TTC549 (cell line): ENCODE data around the gene MARCHF10.
"Not testable (repeated sequence)": the region's sequence is repeated elsewhere in the genome, so short reads cannot be mapped to it uniquely, and the experiment has no call there.

Experiments used
- FAIRE-seq: peaks from 2 replicates; lab custom pipeline; 2012; peaks lifted over from hg19 to GRCh38; lab: Jason Lieb, UNC

MARCHF10 gene

GRCh38 chr17:62696726-62697490, 111.2 kb downstream of the MARCHF10 start:
- no peak for FAIRE-seq

- FAIRE-seq: no peak
Measured at GRCh38 chr17:62696256-62696655, 111.9 kb downstream of the MARCHF10 start.

- FAIRE-seq: not testable (repeated sequence)
Measured at GRCh38 chr17:62695093-62695738, 112.9 kb downstream of the MARCHF10 start.

GRCh38 chr17:62693616-62694409, 114.3 kb downstream of the MARCHF10 start:
- FAIRE-seq: no peak

- FAIRE-seq: no peak
Measured at GRCh38 chr17:62692721-62693431, 115.2 kb downstream of the MARCHF10 start.

GRCh38 chr17:62692159-62692651, 115.9 kb downstream of the MARCHF10 start:
- FAIRE-seq: no peak

GRCh38 chr17:62691589-62691915, 116.6 kb downstream of the MARCHF10 start:
- not testable (repeated sequence) for FAIRE-seq

- FAIRE-seq: no peak
Measured at GRCh38 chr17:62690168-62690897, 117.8 kb downstream of the MARCHF10 start.

GRCh38 chr17:62689441-62690167, 118.5 kb downstream of the MARCHF10 start:
- no peak for FAIRE-seq

GRCh38 chr17:62688398-62689160, 119.5 kb downstream of the MARCHF10 start:
- FAIRE-seq: no peak

GRCh38 chr17:62687997-62688396, 120.1 kb downstream of the MARCHF10 start:
- no peak for FAIRE-seq

- no peak for FAIRE-seq
Measured at GRCh38 chr17:62684179-62684578, 123.9 kb downstream of the MARCHF10 start.

GRCh38 chr17:62681939-62682381, 126.2 kb downstream of the MARCHF10 start:
- no peak for FAIRE-seq

GRCh38 chr17:62681061-62681938, 126.8 kb downstream of the MARCHF10 start:
- no peak for FAIRE-seq

- FAIRE-seq: no peak
Measured at GRCh38 chr17:62680541-62681052, 127.5 kb downstream of the MARCHF10 start.

GRCh38 chr17:62679866-62680377, 128.2 kb downstream of the MARCHF10 start:
- no peak for FAIRE-seq

- no peak for FAIRE-seq
Measured at GRCh38 chr17:62678214-62678919, 129.7 kb downstream of the MARCHF10 start.
